Activated CD8-positive, alpha-beta memory T cell treated with anti-CD3 and anti-CD28 coated beads for 1 hour (primary cell): ENCODE measurements around the gene EPHA7.

ENCODE experiments used
- DNase-seq, 2 donors: peaks; one replicate each; pipeline ENCODE4 v3.0.0-alpha.2; 2020; ENCODE audit warnings: low read depth in 1 of 2; ENCODE audit errors: extremely low read depth in 1 of 2

EPHA7 gene

DNA sequence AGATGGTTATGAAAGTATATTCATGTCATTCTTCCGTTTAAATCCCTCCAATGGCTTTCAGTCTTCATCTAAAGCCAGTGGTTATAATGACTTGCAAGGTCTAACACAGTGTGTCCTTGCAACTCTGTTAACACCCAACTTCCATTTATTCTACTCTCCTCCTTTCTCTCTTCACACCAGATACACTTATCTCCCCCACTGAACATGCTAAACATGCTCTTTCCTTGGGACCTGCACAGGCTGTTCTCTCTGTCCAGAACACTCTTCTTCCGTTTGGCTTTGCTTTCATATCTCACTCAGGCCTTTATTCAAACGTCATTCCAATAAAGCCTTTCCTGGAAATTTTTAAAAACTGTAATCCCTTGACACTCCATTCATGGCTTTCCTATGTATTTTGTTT is 91.5 kb downstream of the EPHA7 start:
- DNase-seq = no peak

DNA sequence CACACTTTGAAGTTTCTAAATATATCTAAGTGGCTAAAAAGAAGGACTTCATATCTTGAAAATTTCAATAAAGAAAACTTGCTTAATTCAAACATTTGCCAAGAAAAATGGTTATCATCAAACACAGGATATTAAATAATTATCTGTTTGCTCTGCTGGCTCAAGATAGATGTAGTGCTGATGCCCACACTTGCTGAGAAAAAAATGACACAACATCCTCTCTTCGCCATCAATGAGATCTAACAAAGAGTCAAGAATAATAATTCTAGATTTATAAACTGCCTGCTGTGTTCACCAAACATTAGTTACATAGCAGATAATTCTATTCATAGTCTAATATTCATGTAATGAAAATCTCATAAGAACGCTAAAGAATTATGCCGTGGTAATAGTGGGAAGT is 93.6 kb downstream of the EPHA7 start:
- DNase-seq = no peak

DNA sequence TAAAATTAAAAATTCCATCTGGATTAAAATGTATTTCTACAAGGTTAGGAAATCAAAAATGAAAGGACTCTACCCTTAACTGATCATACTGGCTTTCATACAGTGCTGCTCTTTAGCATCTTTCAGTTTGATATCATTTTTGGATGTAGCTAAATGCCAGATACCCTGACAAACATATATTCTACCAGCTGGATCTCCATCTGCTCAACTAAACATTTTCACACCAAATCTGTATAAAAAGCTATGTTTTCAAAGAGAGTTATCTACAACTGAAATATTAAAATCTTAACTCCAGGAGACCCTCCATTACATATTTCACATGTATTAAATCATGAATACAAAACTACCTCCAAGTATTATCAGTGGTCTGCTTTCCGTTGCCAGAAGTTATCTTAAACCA is 95.7 kb downstream of the EPHA7 start:
- no peak for DNase-seq

DNA sequence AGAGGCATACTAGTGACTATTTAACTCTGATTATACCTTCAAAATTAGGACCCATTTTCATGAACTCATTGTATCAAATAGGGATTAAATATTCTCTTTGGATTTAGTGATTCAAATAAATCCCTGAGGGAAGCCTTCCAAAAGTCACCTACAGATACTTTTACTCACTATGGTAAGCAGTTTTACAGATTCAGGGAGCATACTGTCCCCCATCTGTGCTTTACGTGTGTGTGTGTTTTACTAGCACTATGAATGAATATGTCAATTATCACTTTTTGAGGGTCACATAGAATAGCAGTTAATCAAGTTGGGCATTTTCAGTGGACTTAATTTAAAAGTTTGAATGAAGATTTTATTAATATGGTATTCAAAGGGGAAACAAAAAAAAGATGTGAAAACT is 96.7 kb downstream of the EPHA7 start:
- DNase-seq = no peak

DNA sequence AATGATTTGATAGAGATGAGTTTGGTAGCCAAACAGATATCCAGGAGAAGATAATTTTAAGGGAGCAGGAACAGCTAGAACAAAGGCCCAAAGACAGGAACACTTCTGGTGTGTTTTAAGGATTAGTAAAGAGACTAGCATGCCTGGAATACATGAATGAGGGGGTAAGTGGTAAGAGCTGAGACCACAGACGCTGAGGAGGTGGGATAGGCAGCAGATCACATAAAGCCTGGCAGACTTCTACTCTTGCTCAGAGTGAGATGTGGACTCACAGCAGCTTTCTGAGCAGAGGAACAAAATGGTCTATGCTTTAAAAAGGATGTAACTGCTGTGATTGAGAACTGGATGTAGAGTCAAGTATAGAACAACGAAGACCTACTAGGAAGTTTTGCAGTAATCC is 100.1 kb downstream of the EPHA7 start:
- no peak for DNase-seq

DNA sequence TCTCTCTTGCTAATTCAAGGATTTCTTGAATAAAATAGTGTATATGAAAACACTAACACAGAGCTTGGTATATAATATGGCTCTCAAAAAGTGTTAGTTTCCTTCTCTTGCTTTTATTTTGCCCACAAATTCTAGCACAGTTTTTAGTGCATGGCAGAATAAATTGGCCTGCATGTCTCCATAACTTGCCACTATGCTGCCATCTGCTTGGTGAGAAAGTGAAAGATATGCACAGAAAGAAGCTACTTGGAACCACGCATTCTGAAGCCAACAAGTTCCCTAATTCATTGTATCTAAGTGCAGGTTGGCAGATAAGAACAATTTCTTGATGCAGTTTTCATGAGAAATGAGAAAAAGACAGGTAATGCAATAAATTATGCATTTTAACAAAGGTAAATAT is 101.2 kb downstream of the EPHA7 start:
- DNase-seq = no peak

DNA sequence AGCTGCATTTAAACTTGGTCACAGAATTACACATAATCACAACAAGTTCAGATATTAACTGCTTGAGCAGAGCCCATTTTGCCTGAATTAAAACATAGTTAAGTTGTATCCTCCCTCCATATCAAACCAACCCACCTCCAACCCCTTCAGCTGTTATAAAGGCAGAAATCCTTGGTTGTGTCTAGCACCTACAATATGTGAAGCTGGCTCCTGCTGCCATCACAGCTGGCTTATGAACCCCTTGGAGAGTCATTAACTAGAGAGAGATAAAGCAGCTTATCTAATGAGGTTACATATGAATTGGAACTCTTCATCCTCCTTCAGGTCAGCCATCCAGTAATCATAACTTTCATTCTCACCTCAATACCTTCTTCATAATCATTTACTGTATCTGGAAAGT is 101.8 kb downstream of the EPHA7 start:
- no peak for DNase-seq

DNA sequence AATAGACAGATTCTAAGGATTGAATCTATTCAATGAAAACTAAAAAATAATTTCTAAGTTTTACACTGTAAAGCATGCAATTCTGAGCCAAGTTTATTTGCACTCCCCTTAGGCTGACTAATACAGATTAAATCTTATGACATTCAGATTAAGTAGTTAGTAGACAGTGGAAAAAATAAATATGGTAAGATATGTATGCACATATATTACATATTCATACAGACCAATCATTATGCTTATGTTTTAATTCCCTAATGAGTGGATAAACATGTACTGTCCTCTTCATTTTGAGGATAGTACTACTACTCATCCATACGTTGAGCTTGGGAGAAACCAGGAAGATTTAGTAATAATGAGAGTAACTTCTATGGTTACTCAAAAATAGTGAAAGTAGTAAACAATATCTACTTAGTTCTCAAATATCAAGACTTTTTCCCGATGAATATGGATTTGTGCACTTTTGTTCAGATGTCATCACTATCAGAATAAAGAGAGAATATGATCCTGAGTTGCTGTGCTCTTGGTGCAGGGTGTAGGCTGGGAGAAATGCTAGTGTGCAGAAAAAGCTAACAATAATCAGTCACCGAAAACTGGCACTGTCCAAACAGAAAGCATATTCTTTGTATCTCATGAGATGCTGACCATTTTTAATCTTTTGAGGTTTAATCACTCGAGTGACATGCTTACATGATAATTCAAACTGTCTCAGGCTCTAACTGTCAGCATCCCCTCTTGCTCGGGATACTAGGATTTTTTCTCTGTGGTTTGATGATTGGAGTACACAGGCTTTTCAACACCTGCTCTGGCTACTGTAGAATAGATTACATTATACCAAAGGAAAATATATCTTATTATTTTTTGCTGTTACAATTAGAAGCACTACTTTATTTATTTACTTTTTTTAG is 111.6 kb downstream of the EPHA7 start:
- DNase-seq = no peak

DNA sequence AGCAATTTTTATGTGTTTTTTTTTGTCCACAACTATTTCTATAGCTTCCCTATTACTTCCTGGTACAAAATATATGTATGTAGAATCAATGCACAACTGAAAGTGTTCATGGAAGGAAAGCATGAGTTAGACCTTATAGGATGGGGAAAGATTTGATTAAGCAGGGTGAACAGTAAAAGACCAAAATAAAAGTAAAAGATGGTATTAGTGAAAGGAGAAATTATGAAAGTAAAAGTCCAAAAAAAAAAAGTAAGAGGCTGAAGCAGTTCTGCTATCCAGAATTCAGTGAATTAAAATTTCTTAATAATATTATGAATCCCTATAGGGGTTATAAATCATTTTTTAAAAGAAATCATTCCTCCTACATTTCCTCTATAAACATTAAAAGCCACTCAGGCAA is 114.3 kb downstream of the EPHA7 start:
- DNase-seq = no peak

DNA sequence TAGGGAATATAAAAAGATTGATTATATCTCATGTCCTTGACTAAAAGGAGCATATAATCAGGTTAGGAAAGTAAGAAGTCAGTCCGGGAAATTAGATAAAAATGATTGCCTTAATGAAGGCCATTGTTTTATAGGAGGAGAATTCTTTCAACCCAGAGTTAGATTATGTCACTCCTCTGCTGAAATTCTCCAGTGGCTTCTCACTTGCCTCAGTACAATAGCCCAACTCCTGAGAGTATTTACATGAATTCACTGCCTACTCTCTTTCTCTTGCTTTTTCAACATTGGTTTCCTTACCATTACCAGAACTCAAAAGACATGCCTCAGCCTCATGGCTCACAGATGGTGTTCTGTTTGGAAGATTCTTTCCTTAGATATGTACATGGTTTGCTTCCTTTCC is 114.9 kb downstream of the EPHA7 start:
- no peak for DNase-seq

DNA sequence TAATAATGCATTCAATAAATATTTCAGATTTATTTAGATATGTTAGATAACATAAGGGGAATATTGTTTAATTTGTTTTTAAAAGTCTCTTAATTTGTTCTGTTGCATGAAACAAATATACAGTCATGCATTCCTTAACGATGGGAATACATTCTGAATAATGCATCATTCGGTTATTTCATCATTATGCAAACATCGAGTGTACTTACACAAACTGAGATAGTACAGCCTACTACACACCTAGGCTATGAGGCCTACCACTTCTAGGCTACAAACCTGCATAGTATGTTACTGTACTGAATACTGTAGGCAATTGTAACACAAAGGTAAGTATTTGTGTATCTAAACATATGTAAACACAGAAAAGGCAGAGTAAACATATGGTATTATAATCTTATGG is 118.7 kb downstream of the EPHA7 start:
- no peak for DNase-seq

DNA sequence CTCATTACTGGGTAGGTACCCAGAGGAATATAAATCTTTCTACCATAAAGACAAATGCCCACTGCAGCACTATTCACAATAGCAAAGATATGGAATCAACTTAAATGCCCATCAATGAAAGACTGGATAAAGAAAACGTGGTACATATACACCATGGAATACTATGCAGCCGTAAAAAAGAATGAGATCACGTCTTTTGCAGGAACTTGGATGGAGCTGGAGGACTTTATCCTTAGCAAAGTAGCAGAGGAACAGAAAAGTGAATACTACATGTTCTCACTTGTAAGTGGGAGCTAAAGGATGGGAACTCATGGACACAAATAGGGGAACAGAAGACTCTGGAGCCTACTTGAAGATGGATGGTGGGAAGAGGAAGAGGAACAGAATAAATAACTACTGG is 119.7 kb downstream of the EPHA7 start:
- DNase-seq = no peak

DNA sequence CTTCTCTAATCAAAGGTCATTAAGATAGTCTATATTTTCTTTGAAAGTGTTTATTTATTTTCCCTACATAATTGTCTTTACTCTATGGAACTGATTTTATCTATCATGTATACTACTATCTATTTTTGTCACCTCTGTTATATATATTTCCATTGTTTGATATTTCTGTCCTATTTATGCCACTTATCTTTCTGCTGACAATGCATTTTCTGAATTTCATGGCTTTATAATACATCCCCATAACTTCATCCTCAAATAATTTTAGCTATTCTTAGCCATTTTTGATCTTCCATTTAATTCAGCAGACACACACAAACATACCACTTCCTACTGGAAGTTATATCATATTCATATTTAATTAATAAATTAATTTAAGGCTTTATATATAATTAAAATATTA is 123.7 kb downstream of the EPHA7 start:
- DNase-seq = no peak

DNA sequence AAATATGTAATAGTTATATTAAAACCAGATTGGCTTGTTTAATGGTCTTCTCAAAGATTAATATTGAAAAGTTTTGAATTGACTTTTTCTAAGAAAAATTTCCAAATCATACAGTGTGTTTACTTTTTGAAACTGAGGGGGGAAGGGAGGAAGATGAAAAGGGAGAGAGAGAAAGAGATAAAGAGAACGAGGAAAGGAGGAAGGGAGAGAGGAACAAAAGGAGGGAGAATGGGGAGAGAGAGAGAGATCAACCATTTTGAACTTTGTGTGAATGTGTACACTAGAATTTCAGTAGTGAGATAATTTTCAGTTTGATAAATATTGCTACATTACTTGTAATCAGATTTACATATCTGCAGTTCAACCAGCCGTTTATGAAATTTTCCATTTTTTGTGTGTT is 124.5 kb downstream of the EPHA7 start:
- no peak for DNase-seq

DNA sequence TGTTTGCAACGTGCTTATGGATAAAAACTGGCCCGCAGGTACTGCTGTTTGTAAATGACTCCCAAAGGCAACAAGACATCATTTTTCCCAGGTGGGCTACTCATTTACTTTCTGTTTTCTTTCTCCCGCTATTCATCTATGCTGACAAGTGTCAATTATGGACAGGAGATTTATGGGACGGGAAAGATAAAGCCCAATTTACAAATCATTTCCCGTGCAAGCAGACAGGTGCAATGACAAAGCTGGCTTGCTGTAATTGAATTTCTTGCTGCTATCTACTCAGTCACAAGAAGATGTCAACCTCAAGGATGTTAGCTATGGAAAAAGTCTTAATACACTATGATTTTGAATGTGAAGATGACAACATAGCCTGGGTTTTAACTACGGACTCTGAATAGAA is 125.5 kb downstream of the EPHA7 start:
- no peak for DNase-seq

DNA sequence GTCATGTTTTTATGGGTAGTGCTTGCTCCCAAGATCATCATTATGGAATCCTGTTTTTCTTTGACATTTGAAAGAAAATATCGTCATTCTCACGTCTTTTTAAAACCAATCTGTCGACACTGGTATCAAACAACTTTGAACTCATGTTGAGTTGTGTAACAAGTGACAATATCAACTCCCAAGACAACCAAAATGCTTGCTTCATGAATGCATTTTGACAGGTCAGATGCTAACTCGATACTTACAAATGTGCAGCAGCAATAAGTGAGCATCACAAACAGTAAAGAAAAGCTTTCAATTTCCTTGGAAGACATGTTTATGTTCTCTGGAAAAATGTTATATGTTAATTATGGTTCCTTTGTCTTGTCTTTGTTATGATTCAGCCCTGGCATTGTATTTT is 125.9 kb downstream of the EPHA7 start:
- no peak for DNase-seq

DNA sequence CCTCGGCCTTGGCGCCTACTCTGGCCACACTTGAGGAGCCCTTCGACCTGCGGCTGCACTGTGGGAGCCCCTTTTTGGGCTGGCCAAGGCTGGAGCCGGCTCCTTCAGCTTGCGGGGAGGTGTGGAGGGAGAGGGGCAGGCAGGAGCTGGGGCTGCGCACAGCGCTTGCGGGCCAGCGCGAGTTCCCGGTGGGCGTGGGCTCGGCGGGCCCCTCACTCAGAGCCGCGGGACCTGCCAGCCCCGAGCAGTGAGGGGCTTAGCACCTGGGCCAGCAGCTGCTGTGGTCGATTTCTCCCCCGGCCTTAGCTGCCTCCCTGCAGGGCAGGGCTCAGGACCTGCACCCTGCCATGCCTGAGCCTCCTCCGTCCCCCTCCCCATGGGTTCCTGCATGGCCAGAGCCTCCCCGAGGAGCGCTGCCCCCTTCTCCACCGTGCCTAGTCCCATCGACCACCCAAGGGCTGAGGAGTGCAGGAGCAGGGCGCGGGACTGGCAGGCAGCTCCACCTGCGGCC is 136.8 kb downstream of the EPHA7 start:
- DNase-seq = no peak

DNA sequence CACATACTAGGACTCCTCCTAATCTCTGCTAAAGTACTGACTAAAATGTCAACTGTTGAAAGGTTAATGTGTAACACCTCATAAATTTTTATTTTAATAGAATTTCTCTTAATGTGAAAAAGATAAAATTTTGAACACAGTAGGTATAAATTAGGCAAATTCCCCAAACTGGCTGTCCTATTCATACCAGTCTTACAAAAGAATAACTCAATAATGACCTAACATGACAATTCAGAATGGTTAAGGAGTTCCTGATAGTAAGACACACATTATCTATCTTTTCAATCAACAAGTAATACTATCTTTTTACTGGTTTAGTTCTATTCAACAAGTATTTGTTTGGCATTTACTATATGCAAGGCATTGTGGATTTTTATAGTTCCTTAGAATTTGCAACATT is 141.1 kb downstream of the EPHA7 start:
- DNase-seq = no peak

DNA sequence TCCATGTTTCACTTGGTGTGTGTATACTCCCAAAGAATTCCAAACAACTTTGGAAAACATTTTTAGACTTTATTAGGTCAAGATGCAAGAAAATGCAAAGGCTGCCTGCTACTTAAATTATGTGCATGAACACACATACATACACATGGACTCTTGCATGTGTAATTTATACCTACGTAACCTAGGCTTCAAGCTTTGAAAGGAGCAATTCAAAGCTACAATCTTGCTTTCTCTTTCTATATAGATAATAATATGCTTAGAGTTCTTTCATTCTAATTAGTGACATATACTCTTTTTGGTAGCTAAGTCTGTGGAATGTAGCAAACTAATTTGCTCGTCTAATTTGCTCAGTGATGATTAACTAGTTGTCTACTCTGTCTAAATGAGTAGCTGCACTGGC is 146.5 kb downstream of the EPHA7 start:
- no peak for DNase-seq

DNA sequence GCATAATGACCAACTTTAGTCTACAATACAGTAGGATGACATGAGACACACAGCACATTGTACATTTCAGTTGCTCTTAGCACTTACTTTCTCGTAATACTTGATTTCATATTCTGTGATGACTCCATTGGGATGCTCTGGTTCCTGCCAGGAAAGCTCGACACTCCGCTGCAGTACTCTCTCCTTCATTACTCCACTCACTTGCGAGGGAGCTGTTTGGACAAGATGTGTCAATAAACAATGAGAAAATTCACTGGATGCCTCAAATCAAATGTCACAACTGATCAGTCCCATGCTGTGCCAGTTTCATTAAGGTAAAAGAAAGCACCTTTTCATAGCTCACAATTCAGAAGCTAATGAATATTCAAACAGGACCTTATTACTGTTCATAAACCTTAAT is 147.1 kb downstream of the EPHA7 start:
- no peak for DNase-seq

DNA sequence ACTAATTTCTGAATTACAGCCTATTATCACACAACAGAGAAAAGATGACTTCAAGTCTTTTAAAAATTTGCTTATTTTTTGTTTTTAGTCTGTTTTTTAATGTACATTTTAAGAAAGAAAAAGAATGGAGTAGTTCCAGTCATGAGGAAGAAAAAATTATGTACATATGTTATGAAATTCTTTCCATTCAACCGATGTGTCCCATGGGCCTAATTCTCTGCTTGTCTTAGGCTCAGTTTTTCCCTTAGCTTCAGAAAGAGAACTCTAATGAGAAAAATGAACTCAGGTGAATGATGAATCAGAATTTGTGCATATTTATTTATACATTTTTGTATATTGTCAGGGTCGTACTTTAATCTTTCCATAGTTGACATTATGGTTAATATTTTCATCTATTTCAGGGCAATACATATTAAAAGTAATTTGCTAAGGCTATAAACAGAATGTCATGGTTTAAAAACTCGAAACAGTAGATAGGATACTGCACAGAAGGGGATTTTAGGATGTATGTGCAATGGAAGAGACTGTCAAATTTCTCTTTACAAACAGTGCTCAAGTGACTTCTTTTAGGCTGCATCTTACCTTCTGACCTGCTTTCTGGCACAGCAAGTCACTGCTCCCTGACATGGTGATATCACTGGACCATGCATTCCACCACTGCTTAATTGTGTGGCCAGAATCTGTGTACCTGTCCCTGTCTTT is 153.1 kb downstream of the EPHA7 start:
- DNase-seq = no peak

DNA sequence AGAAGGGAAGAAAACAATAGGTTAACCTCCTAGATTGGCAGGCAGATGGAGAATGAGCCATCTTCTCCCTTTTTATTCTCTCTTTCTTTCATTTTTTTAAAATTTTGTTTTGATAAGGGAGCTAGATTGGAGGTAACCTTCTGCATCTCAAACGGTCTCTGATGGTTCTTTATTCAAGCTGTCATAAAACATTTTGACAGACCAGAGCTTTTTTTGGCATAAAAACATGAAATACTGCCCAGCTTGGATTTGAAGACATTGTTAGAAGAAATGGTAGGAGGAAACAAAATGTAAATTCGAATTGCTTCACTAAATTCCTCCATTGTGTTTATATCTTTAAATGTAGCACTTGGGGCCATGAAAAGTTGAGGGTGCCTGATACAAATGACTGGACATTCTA is 158.5 kb downstream of the EPHA7 start:
- DNase-seq = no peak
